Hepatocyte (in vitro differentiated cells): ENCODE data around the gene LIPT1. TPM values are rescaled to one million over a fixed set of nuclear protein-coding genes. Genes with fewer than 3 reads are reported as not detected.

Experiments used
- DNase-seq: peaks from one replicate; pipeline ENCODE4 v3.0.0-alpha.2; 2016; ENCODE audit warnings: low spot score
- H2AFZ ChIP-seq: fragments of 200-600 bp; sonication (generic); 2 replicates; pipeline ENCODE4 v1.6.0; 2016; ENCODE audit warnings: antibody characterized with exemption, mild to moderate bottlenecking
- H3K27ac ChIP-seq: fragments of 200-600 bp; sonication (generic); 2 replicates; pipeline ENCODE4 v1.5.1; 2016; ENCODE audit warnings: mild to moderate bottlenecking
- H3K27me3 ChIP-seq: fragments of 200-600 bp; sonication (generic); 2 replicates; pipeline ENCODE4 v1.6.1; 2016
- H3K36me3 ChIP-seq: fragments of 200-600 bp; sonication (generic); replicated peaks from 2 replicates; pipeline ENCODE4 v1.5.1; 2016; ENCODE audit warnings: low read depth; ENCODE audit not compliant: insufficient read depth
- H3K4me1 ChIP-seq: fragments of 200-600 bp; sonication (generic); 2 replicates; pipeline ENCODE4 v1.5.1; 2016; ENCODE audit warnings: mild to moderate bottlenecking, moderate library complexity; ENCODE audit not compliant: insufficient read depth
- H3K4me2 ChIP-seq: fragments of 200-600 bp; sonication (generic); 2 replicates; pipeline ENCODE4 v1.6.0; 2016
- H3K4me3 ChIP-seq: fragments of 200-600 bp; sonication (generic); 2 replicates; pipeline ENCODE4 v1.5.1; 2016; ENCODE audit warnings: mild to moderate bottlenecking
- H3K79me2 ChIP-seq: fragments of 200-600 bp; sonication (generic); 2 replicates; pipeline ENCODE4 v1.6.0; 2017; ENCODE audit warnings: mild to moderate bottlenecking
- H3K9me2 ChIP-seq: fragments of 200-600 bp; sonication (generic); replicated peaks from 2 replicates; pipeline ENCODE4 v1.6.0; 2017; ENCODE audit warnings: mild to moderate bottlenecking; ENCODE audit not compliant: insufficient read depth
- H3K9me3 ChIP-seq: fragments of 200-600 bp; sonication (generic); 2 replicates; pipeline ENCODE4 v1.5.1; 2016; ENCODE audit warnings: low read depth, mild to moderate bottlenecking
- H4K20me1 ChIP-seq: fragments of 200-600 bp; sonication (generic); 2 replicates; pipeline ENCODE4 v1.6.0; 2016; ENCODE audit warnings: mild to moderate bottlenecking; ENCODE audit not compliant: insufficient read depth, poor library complexity, severe bottlenecking
- CTCF ChIP-seq: fragments of 200-600 bp; sonication (generic); IDR thresholded peaks from 2 replicates; pipeline ENCODE4 v1.5.1; 2016; ENCODE audit warnings: antibody characterized with exemption, mild to moderate bottlenecking; ENCODE audit not compliant: poor library complexity
- EZH2 ChIP-seq: fragments of 200-600 bp; sonication (generic); IDR thresholded peaks from 2 replicates; pipeline ENCODE4 v1.6.1; 2016; ENCODE audit warnings: antibody characterized with exemption, mild to moderate bottlenecking, borderline replicate concordance
- EZH2phosphoT487 ChIP-seq: fragments of 200-600 bp; sonication (generic); IDR thresholded peaks from one replicate; pipeline ENCODE4 v1.6.1; 2018; ENCODE audit warnings: antibody characterized with exemption, mild to moderate bottlenecking, low read depth, moderate library complexity; ENCODE audit not compliant: unreplicated experiment, severe bottlenecking
- WGBS: methylation state at CpG from one replicate; pipeline ENCODE4 v1.1.6; 2016; ENCODE audit warnings: low lambda C conversion rate; ENCODE audit errors: missing lambda C conversion rate; 5-methylcytosine and 5-hydroxymethylcytosine counted together
- polyA plus RNA-seq: library from polyadenylated mRNA; unstranded; fragments of >200 nt; fragmentation: Nextera tagmentation; extraction: Ambion mirVana; gene quantifications from 2 replicates; pipeline ENCODE4 v1.2.1, GENCODE V29; 2016
- total RNA-seq: library from RNA; depleted of rRNA; stranded (reverse); fragments of >200 nt; gene quantifications from 2 replicates; pipeline ENCODE4 v1.2.3, GENCODE V29; 2014

Gene LIPT1
- total and polyA plus RNA-seq, 2 experiments from 2014 or later, result 5.9 to 6.1 TPM

- peak; percentile 98 for DNase-seq
- H2AFZ ChIP-seq, result peak within 1 kb of the TSS; percentile 87
- under 1% methylated on average over 59 of the region's 84 CpGs for WGBS
Observed at GRCh38 chr2:99141110-99142108, 13.4 kb upstream of the LIPT1 start, which contains the start of gene C2orf15. C2orf15 (plus strand) TSS chr2:99141707; CDS start chr2:99150559, 8,852 bp downstream.

GRCh38 chr2:99150706-99151105 lies 4.1 kb upstream of the LIPT1 start:
- H3K9me2 ChIP-seq, result no peaks in the 10 kb centered on the region
- no peak overlapping the region for H3K27ac ChIP-seq
- H3K36me3 ChIP-seq, result no peaks in the 10 kb centered on the region
- no peak for TF ChIP-seq CTCF
- no peak for TF ChIP-seq EZH2phosphoT487
- TF ChIP-seq EZH2, result no peak
- H4K20me1 ChIP-seq, result no peaks in the 10 kb centered on the region
- DNase-seq, result no peak
- no peaks in the 10 kb centered on the region for H3K79me2 ChIP-seq
- 100% methylated on average over 1 of the region's 1 CpG for WGBS
- no peak overlapping the region for H3K4me2 ChIP-seq
- H3K9me3 ChIP-seq, result no peaks in the 10 kb centered on the region
- no peaks in the 10 kb centered on the region for H3K27me3 ChIP-seq
- H3K4me1 ChIP-seq, result peaks cover 6% of the 10 kb centered on the region
- H3K4me3 ChIP-seq, result no peak overlapping the region
- H2AFZ ChIP-seq, result no peak overlapping the region

More at GRCh38 chr2:99141110-99142108, 13.4 kb upstream of the LIPT1 start, which contains the start of gene C2orf15:
- no peak for TF ChIP-seq EZH2
- TF ChIP-seq EZH2phosphoT487, result no peak
- TF ChIP-seq CTCF, result no peak
- Histone ChIP-seq H3K4me3 (peak within 1 kb of the TSS; percentile 59), H3K27me3 (no peaks in the 10 kb centered on the region), H3K79me2 (peaks cover 14% of the 10 kb centered on the region), H3K4me1 (no peaks in the 10 kb centered on the region), H3K36me3 (no peaks in the 10 kb centered on the region), H3K4me2 (peak within 1 kb of the TSS; percentile 86), H4K20me1 (no peaks in the 10 kb centered on the region), H3K9me3 (no peaks in the 10 kb centered on the region), H3K27ac (peak within 1 kb of the TSS; percentile 86), H3K9me2 (no peaks in the 10 kb centered on the region)

DNA sequence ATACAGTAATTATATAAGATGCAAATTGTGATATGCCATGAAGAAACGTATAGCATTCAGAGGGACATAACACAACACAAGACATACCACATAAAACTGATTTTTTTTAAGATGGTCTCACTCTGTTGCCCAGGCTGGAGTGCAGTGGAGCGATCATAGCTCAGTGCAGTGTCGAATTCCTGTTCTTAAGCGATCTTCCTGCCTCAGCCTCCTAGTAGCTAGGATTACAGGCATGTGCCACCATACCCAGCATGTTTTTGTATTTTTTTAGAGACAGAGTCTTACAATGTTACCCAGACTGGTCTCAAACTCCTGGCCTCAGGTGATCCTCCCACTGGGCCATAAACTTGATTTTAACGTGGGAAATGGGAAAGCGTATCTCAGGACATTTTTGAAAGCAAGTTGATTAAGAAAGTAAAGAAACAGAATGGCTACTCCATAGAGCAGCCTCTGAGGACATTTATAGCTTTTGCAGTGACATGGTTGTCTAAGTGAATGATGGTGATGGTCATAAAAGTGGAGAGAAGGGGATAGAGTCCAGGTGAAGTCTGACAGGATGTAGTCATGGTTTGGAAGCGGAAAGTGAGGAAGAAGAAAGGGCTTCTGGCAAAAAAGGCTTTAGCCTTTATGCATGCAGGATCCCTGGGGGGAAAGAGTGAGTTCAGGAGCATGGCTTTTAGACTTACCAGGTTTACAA lies 2.4 kb upstream of the LIPT1 start:
- Histone ChIP-seq H3K4me3 (no peak overlapping the region), H3K9me3 (no peaks in the 10 kb centered on the region), H3K4me1 (peaks cover 10% of the 10 kb centered on the region), H3K36me3 (no peaks in the 10 kb centered on the region), H3K9me2 (no peaks in the 10 kb centered on the region), H3K79me2 (peaks cover 4% of the 10 kb centered on the region), H4K20me1 (no peaks in the 10 kb centered on the region), H3K4me2 (peak overlapping the region; percentile 25), H3K27ac (peak overlapping the region; percentile 69), H2AFZ (no peak overlapping the region), H3K27me3 (no peaks in the 10 kb centered on the region)
- DNase-seq, result peak; percentile 19
- TF ChIP-seq CTCF (no peak), EZH2phosphoT487 (no peak), EZH2 (no peak)
- 77% methylated on average over 7 of the region's 7 CpGs for WGBS
